NCI-H1436 treated with DMSO at 0.1 percent for 48 hours (cell line): ENCODE data around the gene ADCY5.

Source experiments
- DNase-seq: peaks from one replicate; lab custom pipeline; 2025; lab: John Stamatoyannopoulos, UW

The ADCY5 gene

DNA sequence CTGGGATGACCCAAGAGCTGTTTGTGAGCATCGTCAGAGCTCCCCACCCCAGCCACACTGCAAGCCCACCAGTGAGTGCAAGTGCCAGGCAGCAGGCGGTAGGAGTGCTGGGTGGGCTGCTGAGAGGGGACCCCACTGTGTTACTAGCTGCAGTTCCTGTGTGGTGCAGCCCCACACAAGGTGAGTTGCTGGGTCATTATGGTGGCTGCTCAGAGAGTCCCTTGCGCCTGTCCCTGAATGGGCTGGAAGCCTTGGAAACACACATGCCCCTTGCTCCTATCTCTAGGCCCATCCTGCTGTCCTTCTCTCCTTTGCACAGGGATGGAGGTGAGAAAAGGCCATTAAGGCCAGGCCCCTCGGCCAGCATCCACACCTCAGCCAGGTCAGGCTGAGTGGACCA, 163.4 kb downstream of the ADCY5 start:
- DNase-seq: no peak

DNA sequence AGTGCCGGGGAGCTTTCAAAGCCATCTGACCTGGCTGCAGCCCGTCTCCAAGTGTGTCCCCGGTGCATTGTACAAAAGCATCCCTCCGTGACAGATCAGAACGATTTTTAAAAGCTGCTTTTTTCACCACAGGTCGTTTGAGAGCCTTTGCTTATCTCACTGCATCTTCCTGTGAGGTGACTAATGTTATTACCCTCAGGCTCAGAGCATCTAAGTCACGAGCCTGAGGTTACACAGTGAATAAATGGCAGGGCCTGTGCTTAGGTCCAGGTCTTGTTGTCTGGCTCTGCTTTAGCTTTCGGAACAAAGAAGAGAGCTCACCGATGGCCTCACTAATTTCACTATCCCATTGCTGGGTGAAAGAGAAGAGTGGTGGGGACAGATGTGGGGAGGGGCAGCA, 163.8 kb downstream of the ADCY5 start:
- DNase-seq: no peak

DNA sequence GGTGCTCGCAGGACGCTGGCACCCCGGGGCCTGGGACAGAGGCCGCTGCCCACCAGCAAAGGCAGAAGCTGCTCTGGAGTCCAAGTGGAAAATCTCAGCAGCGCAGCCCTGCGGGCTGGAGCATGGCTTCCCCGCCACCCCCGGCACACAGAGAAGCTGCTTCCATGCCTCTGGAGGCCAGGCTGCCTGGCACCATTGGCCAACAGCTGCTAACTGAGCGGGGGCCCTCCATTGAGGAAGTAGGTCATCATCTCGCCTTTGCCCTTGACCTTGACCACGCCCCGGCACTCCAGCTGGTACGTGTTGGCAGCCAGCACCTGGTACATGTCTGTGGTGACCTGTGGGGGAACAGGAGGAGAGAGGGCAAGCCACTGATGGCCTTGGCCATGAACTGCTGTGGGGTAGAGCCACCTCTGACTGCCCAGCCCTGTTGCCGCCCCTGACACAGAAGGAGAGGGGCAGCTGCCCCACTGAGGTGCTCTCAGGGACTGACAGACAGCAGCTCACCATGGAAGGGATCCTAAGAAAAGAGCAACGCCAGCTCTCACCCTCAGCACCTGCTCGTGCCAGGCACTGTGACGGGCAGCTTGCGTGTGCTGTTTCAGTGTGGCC, 164.4 kb downstream of the ADCY5 start:
- DNase-seq: no peak

GRCh38 chr3:123283657-123284398, 165.1 kb downstream of the ADCY5 start:
- DNase-seq: no peak

GRCh38 chr3:123283074-123283473, 165.8 kb downstream of the ADCY5 start:
- DNase-seq: no peak

DNA sequence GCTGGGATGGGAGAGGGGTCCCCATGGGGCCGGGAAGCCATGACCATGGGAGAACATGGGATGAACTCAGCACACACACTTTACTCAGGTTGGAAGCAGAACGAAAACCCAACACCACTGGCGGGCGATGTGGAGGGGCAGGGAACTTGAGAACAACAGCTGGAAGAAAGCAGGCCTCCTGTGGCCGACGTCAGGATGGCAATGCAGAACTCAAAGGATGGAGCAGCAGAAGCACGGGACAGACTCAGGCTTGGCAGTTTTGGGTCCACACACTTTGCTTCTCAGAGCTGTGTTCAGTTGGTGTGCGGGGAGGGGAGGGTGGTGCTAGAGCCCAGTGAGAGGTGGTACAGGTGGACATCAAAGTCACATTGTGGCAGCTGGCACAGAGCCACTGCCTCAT, 166.4 kb downstream of the ADCY5 start:
- DNase-seq: no peak

GRCh38 chr3:123281929-123282328, 167.0 kb downstream of the ADCY5 start:
- no peak for DNase-seq

GRCh38 chr3:123281406-123281805, 167.5 kb downstream of the ADCY5 start:
- no peak for DNase-seq

GRCh38 chr3:123279121-123279520, 169.8 kb downstream of the ADCY5 start:
- no peak for DNase-seq

DNA sequence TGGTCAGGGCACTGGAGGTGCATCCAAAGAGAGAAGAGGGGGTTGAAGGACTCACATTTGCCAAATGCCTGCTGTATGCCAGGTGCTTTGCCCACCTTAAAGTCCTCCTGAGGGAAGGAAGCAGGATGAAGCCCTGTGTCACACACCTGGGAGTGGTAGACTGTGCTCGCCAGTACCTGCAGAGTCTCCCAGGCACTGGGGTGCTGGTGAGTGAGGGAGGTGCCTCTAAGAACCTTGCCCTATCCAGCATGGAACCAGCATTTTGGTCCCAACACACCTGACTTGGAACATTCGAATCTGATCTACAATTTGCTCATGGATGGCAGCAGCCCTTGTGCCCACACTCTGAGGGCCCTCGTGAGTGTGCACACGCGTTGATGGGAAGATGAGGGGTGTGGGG, 170.4 kb downstream of the ADCY5 start:
- no peak for DNase-seq

DNA sequence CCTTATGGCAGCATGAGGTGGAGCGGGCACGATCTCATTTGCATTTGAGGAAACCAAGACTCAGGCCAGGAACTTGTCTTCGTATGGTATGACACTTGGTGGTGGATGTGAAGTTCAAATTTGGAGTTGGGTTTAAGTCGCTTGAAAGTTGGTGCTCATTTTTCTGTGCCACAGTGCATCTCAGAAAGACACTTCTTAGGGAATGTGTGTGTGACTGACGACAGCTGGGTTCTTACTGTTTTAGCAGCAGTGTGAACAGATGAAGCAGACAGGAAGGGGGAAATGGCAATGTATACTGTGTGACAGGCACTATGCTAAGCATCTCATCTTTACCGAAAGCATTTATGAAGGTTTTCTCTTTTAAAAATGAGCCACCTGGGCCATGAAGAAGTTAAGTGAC, 171.8 kb downstream of the ADCY5 start:
- DNase-seq: no peak

DNA sequence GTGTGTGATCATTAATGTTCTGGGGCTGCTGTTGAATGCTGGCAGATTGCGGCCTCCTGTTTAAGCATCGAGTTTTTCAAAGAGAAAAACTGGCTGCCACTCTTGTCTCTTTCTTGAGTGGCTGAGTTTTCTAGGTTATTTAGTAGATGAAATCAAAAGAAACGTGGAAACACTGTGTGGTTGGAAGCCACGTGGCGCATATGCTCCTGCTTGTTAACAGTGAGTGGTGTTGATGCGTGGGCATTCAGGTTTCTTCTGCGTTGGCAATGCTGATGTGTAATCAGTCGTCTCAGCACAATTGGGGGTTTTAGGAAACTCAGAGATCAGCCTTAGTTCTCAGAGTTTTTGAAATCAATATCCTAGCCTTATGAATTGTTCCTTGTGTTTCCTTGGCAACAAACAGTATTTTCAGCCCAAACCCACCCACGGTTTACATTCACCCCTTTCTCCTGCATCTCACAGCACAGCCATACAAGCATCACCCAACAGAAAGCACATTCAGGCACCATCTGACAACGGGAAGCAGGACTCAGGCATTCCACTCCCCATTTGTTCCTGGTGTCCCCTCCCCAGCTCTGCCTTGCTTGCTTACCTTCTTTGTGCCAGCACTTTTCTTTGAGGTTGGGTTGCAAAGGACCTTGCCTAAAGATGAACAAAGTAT, 172.4 kb downstream of the ADCY5 start:
- DNase-seq: no peak

- DNase-seq: no peak
Measured at GRCh38 chr3:123275691-123276090, 173.2 kb downstream of the ADCY5 start.

GRCh38 chr3:123272547-123272946, 176.3 kb downstream of the ADCY5 start:
- no peak for DNase-seq

DNA sequence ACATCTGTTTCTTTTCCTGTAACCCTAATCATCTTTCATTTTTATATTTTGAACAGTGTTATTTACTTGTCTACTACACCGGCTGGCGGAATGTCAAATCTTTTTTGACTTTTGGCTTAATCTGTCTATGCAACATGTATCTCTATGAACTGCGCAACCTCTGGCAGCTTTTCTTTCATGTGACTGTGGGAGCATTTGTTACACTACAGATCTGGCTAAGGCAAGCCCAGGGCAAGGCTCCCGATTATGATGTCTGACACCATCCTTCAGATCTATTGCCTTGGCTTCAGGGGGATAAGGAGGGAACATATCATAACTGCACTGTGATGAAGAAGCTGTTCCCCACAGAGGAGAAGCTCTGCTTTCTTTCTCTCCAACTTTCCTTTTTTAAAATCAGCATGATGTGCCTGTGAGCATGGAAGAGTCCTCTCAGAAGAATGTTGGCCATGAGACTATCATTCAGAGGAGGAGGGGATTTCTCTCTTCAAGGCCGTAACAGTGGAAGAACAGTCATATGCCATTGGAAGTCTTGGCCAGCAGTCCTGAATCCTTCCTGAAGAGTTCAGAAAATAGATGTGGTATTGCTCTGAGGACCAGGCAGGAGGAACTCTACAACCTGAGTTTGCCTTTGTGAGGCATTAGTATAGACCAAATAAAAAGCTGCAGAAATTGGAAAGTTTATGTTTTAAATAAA, 177.3 kb downstream of the ADCY5 start:
- no peak for DNase-seq

DNA sequence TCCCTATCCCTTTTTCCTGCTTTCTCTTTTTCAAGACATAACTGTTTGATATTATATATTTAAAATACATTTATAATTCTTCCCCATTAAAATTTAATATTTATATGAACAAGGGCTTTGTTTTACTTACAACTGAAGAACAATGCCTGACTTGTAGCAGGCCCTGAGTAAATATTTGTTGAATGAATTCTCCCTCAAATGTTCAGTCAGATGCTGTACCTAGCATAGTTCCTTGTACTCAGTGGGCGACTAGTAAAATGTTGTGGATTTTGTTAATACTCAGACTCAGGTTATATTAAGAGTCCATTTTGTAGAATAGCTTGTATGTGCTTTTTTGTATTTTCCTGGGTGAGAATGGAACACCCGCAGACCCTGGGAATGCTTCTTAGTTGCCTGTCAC, 178.1 kb downstream of the ADCY5 start:
- no peak for DNase-seq

- DNase-seq: no peak
Measured at GRCh38 chr3:123267821-123268220, 181.1 kb downstream of the ADCY5 start.

- DNase-seq: no peak
Measured at GRCh38 chr3:123263941-123264340, 184.9 kb downstream of the ADCY5 start.

GRCh38 chr3:123262868-123263267, 186.0 kb downstream of the ADCY5 start:
- no peak for DNase-seq

DNA sequence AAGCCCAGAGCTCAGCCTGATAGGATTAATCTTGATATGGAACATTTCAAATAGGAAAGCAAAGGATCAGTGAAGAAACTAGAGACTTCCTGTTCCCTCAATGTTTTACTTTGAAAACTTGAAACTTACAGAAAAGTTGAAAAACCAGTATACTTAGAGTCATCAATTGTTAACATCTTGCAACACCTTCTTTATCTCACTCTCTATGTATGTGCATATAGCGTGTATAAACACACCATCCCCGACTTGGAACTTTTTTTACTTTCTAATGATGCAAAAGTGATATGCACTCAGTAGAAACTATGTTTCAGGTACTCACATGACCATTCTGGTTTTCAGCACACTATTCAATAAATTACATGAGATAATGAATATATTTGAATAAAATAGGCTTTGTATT, 186.7 kb downstream of the ADCY5 start:
- DNase-seq: no peak

DNA sequence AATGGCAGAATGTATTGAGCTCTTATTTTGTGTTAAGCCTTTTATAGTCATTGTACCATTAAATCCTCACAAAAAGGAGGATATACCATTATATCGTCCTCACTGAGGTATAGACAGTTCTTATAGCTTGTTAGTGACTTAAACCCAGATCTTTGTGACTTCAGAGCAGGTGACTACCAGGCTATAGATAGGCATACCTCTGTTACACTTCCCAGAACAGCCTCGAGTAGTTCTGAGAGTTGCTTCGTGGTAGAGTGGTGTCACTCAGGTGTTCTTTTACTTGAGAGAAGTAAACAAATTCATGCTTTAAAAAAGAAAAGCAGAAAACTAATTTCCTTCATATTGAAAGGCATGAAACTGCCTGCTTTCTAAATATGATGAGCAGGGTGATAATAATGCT, 187.2 kb downstream of the ADCY5 start:
- no peak for DNase-seq

- peak; percentile 42 for DNase-seq
Measured at GRCh38 chr3:123258811-123259420, 190.0 kb downstream of the ADCY5 start.
